ENCODE measurements around the gene ADORA2B.
A peak's percentile ranks its signal among the peaks of the same experiment; 100 is the strongest.

The ADORA2B gene

GRCh38 chr17:15951368-15952047 is 6.6 kb downstream of the ADORA2B start:
- no peak for DNase-seq (ENCODE audit: low spot score)
- POLR2A ChIA-PET (ENCODE audit: low non-redundant PET), result no interaction called here
- peak overlapping the region; percentile 76 for H3K27ac ChIP-seq
- TF ChIP-seq CTCF (conservative IDR thresholded peaks at IDR 0.05; ENCODE audit: low read depth), result no peak
- CTCF ChIA-PET, result no interaction called here

DNA sequence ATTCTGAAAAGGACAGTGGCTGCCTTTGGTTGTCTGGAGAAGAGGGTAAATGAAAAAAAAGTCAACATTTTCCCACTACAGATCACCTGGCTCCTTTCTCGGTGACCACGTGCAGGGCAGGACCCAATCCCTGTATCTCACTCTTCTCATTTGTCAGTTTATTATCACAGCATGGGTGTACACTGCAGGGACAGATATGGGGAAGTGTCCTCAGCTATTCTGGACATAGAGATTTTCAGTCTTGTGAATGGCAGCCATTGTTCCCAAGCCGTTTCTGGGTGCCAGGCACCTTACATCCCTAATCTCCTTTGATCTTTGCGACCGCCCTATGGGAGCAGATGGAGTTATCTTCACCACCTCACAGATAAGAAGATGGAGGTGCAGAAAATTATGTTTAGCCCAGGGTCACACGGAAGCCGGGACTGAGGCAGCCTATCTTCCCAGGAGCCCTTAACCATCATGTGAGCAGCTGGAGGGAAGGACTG is 7.2 kb downstream of the ADORA2B start:
- no peak for TF ChIP-seq CTCF (conservative IDR thresholded peaks at IDR 0.05; ENCODE audit: low read depth)
- no peak for DNase-seq (ENCODE audit: low spot score)
- POLR2A ChIA-PET (ENCODE audit: low non-redundant PET), result no interaction called here
- peak overlapping the region; percentile 76 for H3K27ac ChIP-seq
- CTCF ChIA-PET, result no interaction called here

DNA sequence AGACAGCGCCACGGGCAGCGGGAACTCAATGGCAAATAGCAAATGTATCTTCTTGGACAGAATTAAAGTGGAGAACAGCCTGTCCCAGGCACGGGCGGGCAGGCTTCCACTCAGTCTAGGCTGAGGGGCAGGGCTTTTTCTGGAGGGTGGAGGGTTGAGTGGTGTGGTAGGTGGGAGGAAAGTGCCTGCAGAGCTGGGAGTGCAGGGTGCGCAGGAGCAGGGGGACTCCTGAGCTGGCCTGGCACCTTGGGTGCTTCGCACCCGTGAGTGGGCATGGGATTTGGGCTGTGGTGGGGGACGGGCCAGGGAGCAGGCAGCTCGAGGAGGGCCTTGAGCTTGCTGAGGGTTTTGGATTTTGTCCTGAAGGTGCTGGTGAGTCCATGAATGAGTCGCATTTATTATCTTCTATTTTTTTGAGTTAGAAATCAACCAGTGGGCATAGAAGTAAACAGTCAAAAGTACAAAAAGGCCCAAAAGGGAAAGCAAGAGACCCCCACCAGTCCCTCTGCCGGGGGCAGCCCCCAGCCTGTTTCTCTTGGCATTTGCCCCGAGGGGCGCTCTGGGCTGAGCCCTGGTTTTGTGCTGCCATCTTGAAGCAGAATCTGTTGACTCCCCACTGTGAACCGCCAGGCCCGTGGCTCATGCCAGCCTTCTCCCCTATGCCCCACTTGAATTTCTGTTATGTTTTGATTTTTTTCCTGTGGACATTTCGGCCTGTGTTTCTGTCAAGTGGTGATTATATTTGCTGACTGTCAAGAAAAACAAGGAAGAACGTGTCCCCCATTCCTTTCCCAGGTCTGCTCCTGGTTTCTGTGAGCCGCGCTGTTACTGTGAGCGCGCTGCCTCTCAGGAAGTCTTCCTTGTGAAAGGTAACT is 8.2 kb downstream of the ADORA2B start:
- DNase-seq (ENCODE audit: low spot score), result no peak
- POLR2A ChIA-PET (ENCODE audit: low non-redundant PET), result no interaction called here
- CTCF ChIA-PET, result interaction anchor here (1.0 kb wide), 1 partner anchor 8 kb away, joined by 3 read pairs; no protein-coding TSS in a partner anchor
- no peak for TF ChIP-seq CTCF (conservative IDR thresholded peaks at IDR 0.05; ENCODE audit: low read depth)
- H3K27ac ChIP-seq, result peak overlapping the region; percentile 76

DNA sequence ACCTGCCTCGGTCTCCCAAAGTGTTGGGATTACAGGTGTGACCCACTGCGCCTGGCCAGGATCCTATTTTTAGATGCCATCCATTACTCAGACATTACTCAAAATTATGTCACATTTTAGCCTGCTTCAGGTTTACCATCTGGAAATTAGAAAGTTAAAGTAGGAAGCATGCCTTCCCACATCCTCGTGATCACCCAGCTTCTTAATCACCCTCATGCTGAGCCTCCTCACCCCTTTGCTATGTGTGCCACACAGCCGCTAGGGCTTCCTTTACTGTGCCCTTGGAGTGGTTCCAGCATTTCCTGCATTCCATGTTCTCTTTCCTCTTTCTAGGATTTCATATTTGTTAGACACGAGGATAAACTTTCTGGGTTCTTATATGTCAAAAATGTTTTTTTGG is 9.3 kb downstream of the ADORA2B start:
- peak; percentile 83 for DNase-seq (ENCODE audit: low spot score)
- ChIA-PET POLR2A (ENCODE audit: low non-redundant PET) (no interaction called here), CTCF (interaction anchor here (1.0 to 1.1 kb wide), 2 partner anchors 9 to 21 kb away, joined by 3 to 6 read pairs; no protein-coding TSS in a partner anchor)
- no peak for TF ChIP-seq CTCF (conservative IDR thresholded peaks at IDR 0.05; ENCODE audit: low read depth)
- peak overlapping the region; percentile 76 for H3K27ac ChIP-seq

DNA sequence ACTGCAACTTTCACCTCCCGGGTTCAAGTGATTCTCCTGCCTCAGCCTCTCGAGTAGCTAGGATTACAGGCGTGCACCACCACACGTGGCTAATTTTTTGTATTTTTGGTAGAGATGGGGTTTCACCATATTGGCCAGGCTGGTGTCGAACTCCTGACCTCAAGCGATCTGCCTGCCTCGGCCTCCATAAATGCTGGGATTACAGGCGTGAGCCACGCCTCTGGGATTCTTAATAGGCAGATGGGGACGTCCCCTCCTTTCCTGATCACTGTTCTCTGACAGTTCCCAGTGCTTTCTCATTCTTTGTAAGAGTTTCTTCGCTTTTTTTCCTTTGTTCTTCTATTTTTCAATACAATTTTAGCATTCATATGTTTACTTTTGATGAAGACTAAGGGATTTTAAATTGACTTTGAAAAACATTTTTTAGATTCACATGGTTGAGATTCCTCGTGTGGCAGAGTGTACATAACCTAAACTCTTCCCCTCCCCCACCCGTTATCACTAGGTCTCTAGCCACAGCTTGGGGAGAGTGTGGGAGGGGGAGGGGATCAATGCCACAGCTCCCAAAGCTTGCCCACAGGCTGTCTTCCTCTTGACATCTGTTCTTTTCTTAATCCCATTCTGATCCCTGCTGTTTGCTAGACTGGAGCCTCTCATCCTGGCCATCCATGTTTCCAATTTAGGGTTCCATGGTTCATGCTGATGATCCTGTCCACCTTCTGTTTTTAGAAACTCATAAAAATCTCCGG is 11.0 kb downstream of the ADORA2B start:
- no peak overlapping the region for H3K27ac ChIP-seq
- CTCF ChIA-PET, result interaction anchor here (0.7 kb wide), 1 partner anchor 12 kb away, joined by 3 read pairs; no protein-coding TSS in a partner anchor
- no peak for TF ChIP-seq CTCF (conservative IDR thresholded peaks at IDR 0.05; ENCODE audit: low read depth)
- DNase-seq (ENCODE audit: low spot score), result no peak
- POLR2A ChIA-PET (ENCODE audit: low non-redundant PET), result interaction anchor here (0.6 kb wide), 1 partner anchor 10 kb away, joined by 3 read pairs; no protein-coding TSS in a partner anchor

GRCh38 chr17:15957206-15957605 is 12.3 kb downstream of the ADORA2B start:
- H3K27ac ChIP-seq, result peak overlapping the region; percentile 92
- ChIA-PET CTCF (no interaction called here), POLR2A (ENCODE audit: low non-redundant PET) (no interaction called here)
- DNase-seq (ENCODE audit: low spot score), result no peak
- TF ChIP-seq CTCF (conservative IDR thresholded peaks at IDR 0.05; ENCODE audit: low read depth), result no peak
